Measurements from ENCODE around the gene ZNF487. TPM values are rescaled to one million over a fixed set of nuclear protein-coding genes. Genes with fewer than 3 reads are reported as not detected.

ZNF487 gene
- total RNA-seq (2022; extraction: Qiagen RNA extraction; ENCODE audit: low read depth) = 5.8 to 8.2 TPM (median 6.9 TPM) in 5 replicates

GRCh38 chr10:43436291-43437140, at the start of gene ZNF487:
Gene ZNF487, plus strand, starts transcription at chr10:43437111. Its CDS starts 38,703 bp downstream, at chr10:43475814.

GRCh38 chr10:43408710-43409384, 28.1 kb upstream of the ZNF487 start, which contains the start of gene HNRNPF:
Gene HNRNPF, minus strand, starts transcription at chr10:43409186. Its CDS starts 21,302 bp downstream, at chr10:43387884.

Other genes starting within 250 kb of the ZNF487 start
- 2.6 to 3.8 TPM (median 3.3 TPM) in 5 replicates for gene RASGEF1A, start 170.0 kb upstream of the ZNF487 start, total RNA-seq (2022; extraction: Qiagen RNA extraction; ENCODE audit: low read depth)
- not detected in 5 replicates for gene FXYD4, start 65.5 kb upstream of the ZNF487 start, total RNA-seq (2022; extraction: Qiagen RNA extraction; ENCODE audit: low read depth)
- 311 to 349 TPM (median 341 TPM) in 5 replicates for gene HNRNPF, start 27.9 kb upstream of the ZNF487 start, total RNA-seq (2022; extraction: Qiagen RNA extraction; ENCODE audit: low read depth)
- gene ZNF239, start 137.5 kb downstream of the ZNF487 start, total RNA-seq (2022; extraction: Qiagen RNA extraction; ENCODE audit: low read depth) = 2.4 to 2.9 TPM (median 2.4 TPM) in 5 replicates
- gene ZNF485, start 169.3 kb downstream of the ZNF487 start, total RNA-seq (2022; extraction: Qiagen RNA extraction; ENCODE audit: low read depth) = 1.6 to 2.8 TPM (median 2.1 TPM) in 5 replicates
- 13.7 to 19.1 TPM (median 17.4 TPM) in 5 replicates for gene ZNF32, start 211.8 kb downstream of the ZNF487 start, total RNA-seq (2022; extraction: Qiagen RNA extraction; ENCODE audit: low read depth)

All from A549 treated with CpdA at 1 μM for 4 hours (cell line).